Stimulated activated naive CD8-positive, alpha-beta T cell treated with anti-CD3 and anti-CD28 coated beads, Interleukin-15, Interleukin-2, amounts not matched to agents 100 U/mL and 50 U/mL, for 24 hours (primary cell): ENCODE results near the gene NALCN.

Experiments used
- ATAC-seq: fragments of 150-1000 bp; cut with Tn5 transposase; one replicate; pipeline ENCODE4 v1.10.0; 2021
- DNase-seq: peaks from one replicate; pipeline ENCODE4 v3.0.0; 2021

Gene NALCN

DNA sequence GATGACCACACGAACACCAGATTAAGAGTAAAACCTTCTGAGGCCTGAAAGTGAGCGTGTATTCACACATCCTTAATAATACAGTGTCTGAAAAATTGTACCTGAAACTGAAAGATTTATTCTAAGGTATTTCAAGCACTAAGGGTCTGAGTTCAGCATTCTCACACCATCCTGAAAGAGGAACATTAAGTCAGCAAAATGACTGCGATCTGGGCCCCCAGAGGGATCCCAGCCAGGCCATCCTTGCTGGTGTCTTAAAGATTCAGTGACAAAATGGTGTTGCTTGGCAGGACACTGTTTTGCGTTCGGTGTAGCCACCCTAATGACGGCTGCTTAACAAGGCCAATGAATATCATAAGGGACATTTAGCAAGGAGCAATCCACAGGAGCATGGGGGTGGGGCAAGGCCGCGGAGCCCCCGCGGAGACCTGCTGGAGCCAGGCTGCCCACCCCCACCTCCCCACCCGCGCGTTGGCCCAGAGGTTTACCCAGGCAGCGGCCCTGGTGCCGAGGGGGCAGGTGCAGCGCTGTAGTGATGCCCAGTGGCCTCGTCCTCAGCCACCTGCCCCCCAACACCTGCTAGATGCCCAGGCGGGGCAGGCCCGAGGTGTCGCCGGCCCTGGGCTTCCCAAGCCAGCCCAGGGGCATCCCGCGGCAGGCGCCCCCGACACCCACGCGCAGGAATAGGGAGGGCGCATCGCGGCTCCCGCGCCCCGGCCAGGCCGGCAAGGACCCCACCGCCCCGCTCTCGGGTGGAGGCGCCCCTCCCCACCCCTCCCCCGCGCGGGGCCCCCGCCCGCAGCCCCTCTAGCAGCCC lies 742 bp downstream of the NALCN start:
- DNase-seq (no peak), ATAC-seq (no peak)

DNA sequence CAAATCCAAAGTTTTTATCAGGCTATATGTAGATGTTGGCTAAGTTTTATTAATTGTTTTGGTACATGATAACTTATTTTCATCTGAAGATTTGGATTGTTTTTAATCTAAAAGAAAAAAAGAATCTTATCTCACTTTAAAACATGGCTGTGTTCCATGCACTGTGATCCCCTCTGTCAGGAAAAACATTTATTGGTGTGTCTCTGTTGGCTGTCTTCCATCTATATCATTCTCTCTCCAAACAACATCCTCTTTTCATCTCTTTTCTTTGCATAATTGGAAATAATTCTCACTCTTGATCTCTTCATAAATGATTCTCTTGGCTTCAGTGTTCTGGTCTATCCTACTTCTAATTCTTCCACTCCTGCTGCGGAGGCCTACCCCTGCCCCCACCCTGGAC lies 4.2 kb downstream of the NALCN start:
- ATAC-seq, result no peak
- no peak for DNase-seq

DNA sequence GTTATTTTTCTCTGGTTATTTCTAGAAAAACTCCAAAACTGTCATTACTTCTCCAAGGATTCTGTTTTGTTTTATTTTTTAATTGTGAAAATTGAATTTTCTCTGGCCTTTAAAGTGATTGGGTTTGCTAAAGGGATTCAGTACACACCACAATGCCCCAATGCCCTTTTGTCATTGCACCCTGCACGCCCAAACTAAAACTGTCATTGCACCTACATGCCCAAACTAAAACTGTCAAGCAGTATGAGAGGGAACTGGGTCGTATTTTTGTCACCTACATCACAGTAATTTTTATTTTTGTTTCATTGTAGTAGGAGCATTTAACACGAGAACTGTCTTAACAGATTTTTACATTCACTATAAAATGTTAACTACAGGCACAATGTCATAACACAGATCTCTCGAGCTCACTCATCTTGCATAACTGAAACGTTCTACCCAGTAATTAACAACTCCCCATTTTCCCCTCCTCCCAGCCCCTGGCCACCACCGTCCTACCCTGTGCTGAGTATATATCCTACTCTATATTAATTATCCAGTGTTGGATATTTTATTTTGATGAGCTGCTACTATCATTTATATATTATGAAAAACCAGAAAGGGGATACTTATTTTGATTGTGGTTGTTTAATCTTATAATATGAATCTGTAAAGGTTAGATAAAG lies 7.2 kb downstream of the NALCN start:
- DNase-seq, result no peak
- no peak for ATAC-seq

DNA sequence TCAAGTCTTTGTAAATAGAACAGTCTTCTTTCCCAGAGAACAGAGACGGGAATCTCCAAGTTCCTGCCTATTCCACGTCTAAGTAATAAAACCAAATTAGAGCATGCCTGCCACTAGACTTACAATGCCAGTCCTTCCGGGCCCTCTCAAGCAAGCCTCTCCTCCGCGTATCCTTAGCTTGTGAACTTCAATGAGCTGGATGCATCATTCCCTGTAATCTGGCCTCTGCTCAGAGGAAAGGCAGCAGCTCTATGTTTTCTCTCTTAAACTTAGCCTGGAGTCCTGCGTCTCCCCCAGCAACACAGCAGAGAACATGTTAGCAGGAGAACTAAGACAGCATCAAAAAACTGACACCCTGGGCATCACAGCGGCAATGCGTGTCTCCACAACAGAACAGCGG lies 8.2 kb downstream of the NALCN start:
- ATAC-seq (no peak), DNase-seq (no peak)

DNA sequence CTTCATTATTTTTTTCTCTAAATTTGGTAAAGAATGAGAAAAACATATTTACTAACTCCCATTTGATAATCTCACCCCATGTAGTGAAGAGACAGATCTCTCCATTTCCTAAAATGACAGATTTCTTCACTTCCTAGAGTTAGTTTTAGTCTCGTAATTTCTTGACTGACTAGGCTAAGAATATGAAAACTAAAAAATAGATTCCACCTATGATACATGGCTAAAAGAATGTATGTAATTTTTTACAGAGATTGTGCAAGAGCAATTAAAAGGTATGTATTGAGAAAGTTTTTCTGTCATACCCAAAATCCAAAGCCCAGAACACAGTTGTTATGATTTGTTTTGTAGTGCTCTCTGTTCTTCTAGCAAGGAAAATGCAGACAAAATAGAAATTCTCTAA lies 9.5 kb downstream of the NALCN start:
- DNase-seq (no peak), ATAC-seq (no peak)

DNA sequence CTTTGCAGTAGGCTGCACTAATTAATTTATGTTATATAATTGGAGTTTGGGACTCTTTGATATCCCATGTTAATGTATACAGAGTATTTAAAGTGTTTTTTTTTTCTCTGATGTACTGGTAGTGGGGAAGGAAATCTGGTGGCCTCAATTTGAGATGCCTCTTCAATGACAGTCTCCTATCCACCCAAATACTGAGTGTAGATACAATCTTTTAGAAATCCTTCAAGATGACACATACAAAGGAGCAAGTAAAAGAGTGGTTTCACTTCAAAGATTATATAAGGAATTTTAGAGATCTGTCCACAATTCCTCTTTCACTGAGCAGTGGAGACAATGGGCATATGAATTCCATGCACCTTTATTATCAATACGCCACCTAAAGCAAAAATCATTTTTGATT lies 15.1 kb downstream of the NALCN start:
- no peak for DNase-seq
- no peak for ATAC-seq

DNA sequence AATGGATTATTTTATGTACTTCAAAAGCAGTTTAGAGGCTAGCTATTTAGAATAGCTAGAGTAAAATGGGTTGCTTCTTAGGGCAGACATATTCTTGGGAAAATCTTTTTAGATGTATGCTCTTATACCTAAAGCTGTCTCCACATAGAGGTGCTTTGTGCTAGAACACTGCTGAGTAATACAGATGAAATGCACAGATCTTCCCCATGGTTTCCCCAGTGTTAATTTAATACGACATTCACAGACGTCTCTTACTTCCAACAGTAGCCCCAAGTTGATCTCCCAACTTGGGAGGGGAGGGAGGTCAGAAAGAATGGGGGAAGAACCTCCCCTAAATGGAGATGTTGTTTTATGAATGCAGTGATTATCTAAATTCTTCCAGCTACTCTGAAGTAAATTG lies 16.9 kb downstream of the NALCN start:
- DNase-seq (no peak), ATAC-seq (no peak)

DNA sequence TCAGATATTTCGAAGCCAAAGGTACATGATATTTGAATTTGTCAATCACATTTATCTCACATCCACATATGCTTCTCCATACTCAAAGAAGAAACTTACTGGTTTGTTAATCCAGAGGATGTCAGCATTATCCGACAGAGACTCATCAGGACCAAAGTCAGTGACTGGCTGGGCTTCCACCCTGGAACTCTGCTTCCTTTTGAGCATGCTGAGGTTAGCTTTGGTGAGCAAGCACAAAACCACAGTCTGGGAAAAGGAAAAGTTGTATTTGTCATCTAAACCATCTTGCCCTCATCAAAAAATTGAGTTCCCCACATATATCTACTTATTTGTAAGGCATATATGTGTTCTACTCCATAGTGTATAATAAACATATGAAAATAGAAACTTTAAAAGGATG lies 17.4 kb downstream of the NALCN start:
- ATAC-seq, result no peak
- no peak for DNase-seq

DNA sequence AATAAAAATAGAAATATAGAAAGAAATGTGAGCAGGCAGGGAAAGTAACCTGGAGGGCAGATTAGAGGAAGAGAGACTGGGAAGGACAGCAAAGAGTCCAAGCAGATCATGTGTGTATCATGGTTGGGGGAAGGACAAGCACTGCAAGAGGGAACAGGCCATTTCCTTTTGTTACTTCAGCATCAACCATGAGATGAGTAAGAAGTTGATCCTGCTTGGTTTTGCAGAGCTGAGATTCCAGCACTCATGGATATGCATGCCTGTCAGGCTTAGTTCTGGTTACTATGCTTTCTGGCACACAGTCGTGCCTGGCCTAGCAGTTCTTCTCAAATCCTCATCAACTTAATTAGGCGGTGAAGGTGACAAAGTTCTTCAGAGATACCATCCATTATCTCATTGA lies 18.1 kb downstream of the NALCN start:
- no peak for ATAC-seq
- no peak for DNase-seq

DNA sequence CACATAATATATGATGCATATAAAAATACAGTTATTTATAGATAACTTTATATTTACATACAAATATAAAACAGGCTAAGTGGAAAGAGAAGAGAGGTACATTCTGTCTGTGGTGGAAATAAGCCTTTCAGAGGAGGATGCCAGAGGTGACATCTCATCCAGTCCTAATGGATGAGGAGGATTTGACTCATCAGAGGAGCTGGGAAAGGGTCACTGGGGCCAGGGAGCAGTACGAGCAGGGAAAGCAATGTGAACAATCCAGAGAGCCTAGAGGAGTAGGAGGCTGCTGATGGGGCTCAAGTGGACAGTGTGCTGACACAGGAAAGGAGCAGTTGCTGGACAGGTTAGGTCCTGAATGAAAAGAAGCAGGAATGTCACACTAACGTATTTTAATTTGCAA lies 18.6 kb downstream of the NALCN start:
- DNase-seq, result no peak
- ATAC-seq, result no peak

DNA sequence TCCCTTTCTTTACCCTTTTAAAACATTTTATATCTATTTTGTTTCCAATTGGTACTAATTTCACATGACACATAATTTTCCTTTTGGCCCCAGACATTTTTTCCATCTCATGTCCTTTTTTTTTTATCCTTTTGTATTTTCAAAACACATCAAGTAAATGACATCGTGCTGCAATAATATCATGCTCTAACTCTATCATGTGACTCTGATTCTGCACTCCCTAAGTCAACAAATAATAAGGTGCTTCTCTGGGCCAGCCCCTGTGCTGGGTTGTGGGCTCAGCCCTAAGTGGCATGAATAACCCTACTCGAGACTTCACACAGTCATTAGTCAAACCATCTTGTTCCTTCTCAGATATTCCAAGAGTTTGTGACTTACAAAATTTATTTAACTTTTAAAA lies 21.7 kb downstream of the NALCN start:
- ATAC-seq (no peak), DNase-seq (no peak)

DNA sequence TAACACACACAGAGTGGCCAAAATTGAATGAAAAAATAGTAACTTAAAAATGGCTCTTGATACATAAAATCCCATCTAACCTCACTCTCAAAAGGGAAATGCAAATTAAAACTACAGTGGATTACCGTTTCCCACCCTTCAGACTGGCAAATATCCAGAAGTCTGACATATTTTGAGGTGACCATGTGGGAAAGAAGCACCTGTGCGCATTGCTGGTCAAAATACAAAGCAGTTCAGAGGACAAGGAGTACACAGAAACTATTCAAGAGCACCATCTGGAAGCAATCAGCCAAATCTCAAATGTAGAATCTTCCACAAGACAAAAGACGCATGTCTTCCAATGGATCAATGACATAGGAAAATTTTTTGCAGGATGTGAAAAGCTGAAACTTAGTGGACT lies 23.2 kb downstream of the NALCN start:
- no peak for ATAC-seq

DNA sequence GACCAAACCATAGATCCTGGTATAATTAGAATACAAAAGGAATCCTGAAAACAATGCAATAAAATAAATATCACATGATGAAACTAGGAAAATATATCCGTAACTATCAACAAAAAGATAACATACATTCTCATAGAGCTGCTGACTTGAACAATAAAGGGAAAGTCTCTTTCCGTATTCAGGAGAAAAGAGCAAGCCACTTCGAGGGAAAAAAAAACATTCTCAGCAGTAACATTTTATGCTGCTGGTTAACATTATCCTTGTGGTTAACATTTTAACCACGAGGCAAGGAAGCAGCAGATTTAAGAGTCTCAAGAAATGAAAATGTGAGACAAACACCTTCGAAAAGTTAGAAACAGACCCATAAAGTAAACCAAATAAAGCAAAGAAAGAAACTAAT lies 25.8 kb downstream of the NALCN start:
- DNase-seq (no peak), ATAC-seq (no peak)

More for the DNA sequence above, 23.2 kb downstream of the NALCN start:
- DNase-seq, result no peak

DNA sequence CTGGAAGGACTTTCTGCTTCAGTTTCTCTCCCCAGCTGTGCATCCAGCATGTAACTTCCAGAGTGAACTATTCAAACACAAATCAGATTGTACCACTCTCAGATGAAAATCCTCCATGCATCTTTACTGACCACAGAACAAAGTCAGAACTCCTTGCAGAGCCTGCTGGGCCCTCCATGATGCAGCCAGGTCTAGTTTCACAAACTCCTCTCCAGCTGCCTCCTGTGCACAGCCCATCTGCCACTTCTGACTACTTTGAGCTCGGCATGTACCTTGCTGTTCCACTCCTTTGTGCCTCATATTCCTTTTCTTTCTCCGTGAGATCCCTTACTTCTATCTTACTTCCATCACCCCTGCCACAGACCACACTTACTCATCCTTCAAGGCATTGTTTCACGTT lies 31.4 kb downstream of the NALCN start:
- DNase-seq (no peak), ATAC-seq (no peak)

DNA sequence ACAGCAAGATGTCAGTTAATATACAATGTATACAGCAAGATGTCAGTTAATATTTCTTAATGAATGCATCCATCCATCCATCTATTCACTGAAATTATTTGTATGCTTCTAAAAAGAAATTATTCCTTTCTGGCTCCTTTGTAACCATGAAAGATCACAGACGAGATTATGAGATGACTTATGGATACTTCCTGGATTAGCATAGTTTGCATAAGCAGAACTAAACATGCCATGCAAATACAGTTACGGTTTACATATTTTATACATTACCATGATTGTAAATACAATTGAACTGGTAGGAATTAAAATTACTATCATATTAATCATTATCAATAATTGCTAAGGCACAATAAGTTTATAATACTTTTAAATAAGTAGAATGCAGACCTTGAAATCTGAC lies 32.7 kb downstream of the NALCN start:
- DNase-seq, result no peak
- ATAC-seq, result no peak

DNA sequence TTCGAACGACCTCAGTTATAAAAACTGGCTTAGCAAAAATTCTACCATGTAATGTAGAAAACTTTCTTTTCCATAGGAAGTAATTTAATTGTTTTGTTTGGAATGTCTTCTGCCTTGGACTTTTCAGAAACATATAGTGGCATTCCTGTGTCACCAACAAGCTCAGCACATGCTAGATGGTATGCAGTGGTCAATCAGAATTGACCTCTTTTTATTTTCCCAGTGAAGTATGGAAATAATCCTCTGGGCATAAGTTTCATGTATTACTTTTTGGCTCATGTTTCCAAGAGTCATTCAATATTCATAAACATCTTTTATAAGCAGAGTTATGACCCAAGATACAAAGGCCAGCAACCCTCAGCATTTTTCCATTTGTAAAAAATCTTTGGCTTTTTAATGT lies 33.6 kb downstream of the NALCN start:
- DNase-seq (no peak), ATAC-seq (no peak)

DNA sequence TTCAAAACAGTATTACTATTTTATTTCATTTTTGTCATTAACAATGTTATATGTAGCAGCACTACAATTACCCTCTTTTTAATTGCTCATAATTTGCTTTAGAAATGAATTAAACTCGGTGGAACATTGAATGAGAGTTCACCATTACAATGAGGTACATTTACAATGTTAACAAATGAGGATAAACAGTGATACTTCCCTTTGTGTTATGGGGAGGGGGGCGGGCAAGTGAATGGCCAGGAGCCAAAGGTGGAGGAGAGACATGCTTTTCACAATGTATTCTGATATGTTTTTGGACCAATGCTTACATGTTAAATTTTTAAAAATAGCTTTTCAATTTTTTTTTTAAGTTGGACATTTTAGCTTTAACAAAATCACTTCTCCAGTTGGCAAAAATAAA lies 34.2 kb downstream of the NALCN start:
- ATAC-seq (no peak), DNase-seq (no peak)

DNA sequence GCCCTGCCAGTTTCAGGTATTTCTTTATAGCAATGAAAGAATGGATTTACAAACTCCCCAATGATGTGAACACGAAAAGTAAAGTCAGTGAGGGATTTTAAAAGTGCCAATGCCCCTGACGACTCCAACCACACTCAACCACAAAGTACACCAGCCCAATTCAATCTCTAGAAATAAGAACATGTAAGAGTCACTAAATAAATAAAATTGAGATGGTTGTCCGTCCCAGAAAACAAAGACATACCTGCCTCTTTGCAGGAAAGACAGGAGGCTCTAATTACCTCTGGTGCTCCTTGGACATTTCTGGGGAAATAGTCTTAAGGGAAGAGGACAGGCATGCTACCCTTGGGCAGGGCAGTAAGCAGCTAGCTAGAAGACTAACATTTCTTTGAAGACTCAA lies 55.8 kb downstream of the NALCN start:
- ATAC-seq, result no peak
- no peak for DNase-seq

DNA sequence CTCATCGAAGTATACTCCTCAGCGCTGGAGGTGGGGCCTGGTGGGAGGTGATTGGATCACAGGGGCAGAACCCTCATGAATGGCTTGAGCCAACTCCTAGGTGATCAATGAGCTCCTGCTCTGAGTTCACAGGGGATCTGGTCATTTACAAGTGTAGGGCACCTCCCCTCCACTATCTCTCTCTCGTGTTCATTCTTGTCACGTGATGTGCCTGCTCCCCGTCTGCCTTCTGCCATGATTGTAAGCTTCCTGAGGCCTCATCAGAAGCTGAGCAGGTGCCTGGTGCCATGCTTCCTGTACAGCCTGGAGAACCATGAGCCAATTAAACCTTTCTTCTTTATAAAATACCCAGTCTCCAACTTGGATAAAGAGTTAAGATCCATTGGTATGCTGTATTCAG lies 61.4 kb downstream of the NALCN start:
- no peak for ATAC-seq
- no peak for DNase-seq

DNA sequence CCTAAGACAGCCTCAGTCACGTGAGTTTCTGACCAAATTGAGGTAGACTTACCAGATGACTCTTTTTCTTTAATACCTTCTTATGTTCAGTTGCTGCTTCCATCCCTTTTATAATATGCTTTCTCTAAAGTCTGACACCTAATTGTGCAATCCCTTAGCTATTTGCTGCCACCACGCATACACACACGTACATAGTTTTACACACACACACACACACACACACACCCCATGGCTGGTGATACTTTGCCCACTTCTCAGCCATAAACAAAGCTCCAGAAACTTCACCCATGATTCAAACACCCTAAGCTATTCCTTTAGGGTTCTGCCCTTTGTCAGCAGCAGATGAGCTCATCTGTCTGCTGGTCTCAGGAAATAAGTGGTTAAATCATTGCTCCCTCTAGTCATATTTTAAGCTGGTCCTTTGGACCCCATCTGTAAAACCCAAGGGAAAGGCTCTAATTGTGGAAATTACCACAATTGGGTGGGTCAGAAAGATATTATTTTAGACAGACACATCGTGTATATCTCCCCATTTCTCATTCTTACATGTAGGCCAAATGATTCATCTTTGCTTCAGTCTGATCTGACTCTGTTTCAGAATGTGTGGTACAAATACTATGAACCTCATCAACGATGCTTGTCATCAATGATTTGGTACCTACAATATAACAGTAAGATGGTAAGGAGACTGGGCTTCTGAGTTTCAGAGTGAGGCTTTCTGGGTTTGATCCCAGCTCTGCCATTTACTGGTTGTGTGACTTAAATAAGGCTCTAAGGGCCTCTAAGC lies 69.2 kb downstream of the NALCN start:
- ATAC-seq (no peak), DNase-seq (no peak)

DNA sequence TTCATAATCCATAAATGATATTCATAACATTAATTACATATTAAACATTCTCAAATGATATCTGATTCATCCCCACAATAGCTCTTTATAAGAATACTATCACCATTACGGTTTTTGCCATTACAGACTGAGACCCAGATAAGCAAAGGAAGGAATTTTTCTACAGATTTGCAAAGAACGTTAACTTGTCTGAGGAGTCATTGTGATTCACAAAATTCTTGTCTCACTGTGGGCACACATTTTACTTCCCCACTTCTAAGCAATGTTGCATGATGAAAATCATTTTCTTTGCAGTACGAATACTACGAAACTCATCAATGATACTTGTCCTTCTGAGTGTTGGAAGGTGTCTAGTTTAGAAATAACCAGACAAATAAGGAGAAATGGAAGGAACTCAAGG lies 70.1 kb downstream of the NALCN start:
- ATAC-seq (no peak), DNase-seq (no peak)

DNA sequence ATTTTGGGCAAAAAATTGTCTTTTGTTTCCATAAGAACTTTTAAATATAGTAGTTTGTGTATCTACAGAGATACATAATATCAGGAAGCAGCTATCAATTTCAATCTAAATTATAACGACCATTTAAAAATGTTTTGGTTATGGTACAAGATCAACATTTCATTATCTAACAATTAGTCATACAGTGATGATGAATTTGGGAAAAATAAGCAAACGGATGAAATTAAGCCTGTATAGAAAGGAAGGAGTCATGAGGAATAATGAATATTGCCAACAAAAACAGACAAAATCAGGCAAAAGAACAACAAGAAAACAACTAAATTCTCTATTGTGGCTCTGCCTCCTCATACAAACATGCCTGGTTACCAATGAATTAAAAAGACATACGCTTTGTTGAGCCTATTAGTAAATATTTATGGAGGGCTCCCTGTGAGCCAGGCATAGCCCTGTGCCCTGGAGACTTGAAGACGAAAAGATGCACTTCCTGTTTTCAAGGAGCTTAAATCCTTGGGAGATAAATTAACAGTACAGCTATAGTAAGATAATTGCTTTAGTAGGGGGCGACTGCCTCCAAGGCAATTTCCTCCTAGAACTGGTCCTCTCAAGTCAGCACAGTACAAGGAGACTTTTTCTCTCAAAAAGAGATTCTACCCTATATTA lies 73.0 kb downstream of the NALCN start:
- no peak for ATAC-seq
- no peak for DNase-seq

DNA sequence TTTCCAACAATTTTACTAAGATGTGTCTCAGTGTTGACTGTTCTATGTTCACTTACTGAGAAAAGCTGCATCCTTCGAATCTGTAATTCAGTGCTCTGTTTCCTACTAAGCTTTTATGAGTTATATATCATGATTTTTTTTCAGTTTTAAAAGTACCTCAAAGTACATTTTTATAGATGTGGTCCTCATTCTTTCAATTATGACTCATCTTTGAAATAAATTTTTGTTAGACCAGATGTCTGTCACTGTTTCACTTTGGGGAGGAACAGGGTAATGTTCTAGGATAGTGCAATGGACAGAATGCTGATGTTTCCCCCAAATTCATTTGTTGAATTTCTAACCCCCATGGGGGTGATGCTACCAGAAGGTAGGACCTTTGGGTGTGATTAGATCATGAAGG lies 74.8 kb downstream of the NALCN start:
- no peak for DNase-seq
- no peak for ATAC-seq
